SK-N-SH treated with all-trans-retinoic acid at 6 μM for 48 hours (cell line): Measurements from ENCODE around the gene ALDOC.

Experiments
- ATAC-seq: fragments of 200-7000 bp; cut with Tn5 transposase; 3 replicates; pipeline ENCODE4 v1.9.1; 2020; ENCODE audit warnings: mild to moderate bottlenecking, moderate library complexity
- ARNTL ChIP-seq: fragments of 450-650 bp; formaldehyde crosslinking; IDR thresholded peaks from 2 replicates; pipeline ENCODE4 v1.5.0; 2020; ENCODE audit warnings: low read depth, mild to moderate bottlenecking, moderate library complexity, borderline replicate concordance
- BACH2 ChIP-seq: fragments of 250-450 bp; sonication (Bioruptor Pico); IDR thresholded peaks from 2 replicates; pipeline ENCODE4 v1.9.0; 2021; ENCODE audit warnings: mild to moderate bottlenecking, borderline replicate concordance
- GLIS3 ChIP-seq: fragments of 250-450 bp; sonication (Bioruptor Pico); IDR thresholded peaks from 2 replicates; pipeline ENCODE4 v1.5.0; 2020; ENCODE audit warnings: mild to moderate bottlenecking, moderate library complexity
- PATZ1 ChIP-seq: fragments of 250-450 bp; sonication (Bioruptor Pico); IDR thresholded peaks from 2 replicates; pipeline ENCODE4 v1.8.0; 2020; ENCODE audit warnings: mild to moderate bottlenecking, moderate library complexity, borderline replicate concordance
- SNAI2 ChIP-seq: fragments of 250-450 bp; sonication (Bioruptor Pico); IDR thresholded peaks from 2 replicates; pipeline ENCODE4 v1.5.0; 2020; ENCODE audit warnings: mild to moderate bottlenecking, moderate library complexity
- TCF4 ChIP-seq: fragments of 250-450 bp; sonication (Bioruptor Pico); IDR thresholded peaks from 2 replicates; pipeline ENCODE4 v1.8.0; 2021; ENCODE audit warnings: mild to moderate bottlenecking, moderate library complexity, borderline replicate concordance
- TSHZ2 ChIP-seq: fragments of 250-450 bp; sonication (Bioruptor Pico); IDR thresholded peaks from 2 replicates; pipeline ENCODE4 v1.5.0; 2020; ENCODE audit warnings: mild to moderate bottlenecking, moderate library complexity
- ZFP30 ChIP-seq: fragments of 450-650 bp; formaldehyde crosslinking; IDR thresholded peaks from 2 replicates; pipeline ENCODE4 v1.5.0; 2022; ENCODE audit warnings: mild to moderate bottlenecking, moderate library complexity
- ZNF565 ChIP-seq: fragments of 450-650 bp; formaldehyde crosslinking; conservative IDR thresholded peaks from 2 replicates; pipeline ENCODE4 v1.5.0; 2020; ENCODE audit warnings: low read depth, mild to moderate bottlenecking, moderate library complexity
- TF ChIP-seq, protein P1 (sequence below): fragments of 250-450 bp; sonication (Bioruptor Pico); IDR thresholded peaks from 2 replicates; pipeline ENCODE4 v1.5.1; 2020; ENCODE audit warnings: low read depth, mild to moderate bottlenecking, moderate library complexity
- TF ChIP-seq, protein P2 (sequence below): fragments of 250-450 bp; sonication (Bioruptor Pico); IDR thresholded peaks from 2 replicates; pipeline ENCODE4 v1.8.0; 2021; ENCODE audit warnings: low read depth, mild to moderate bottlenecking, moderate library complexity, borderline replicate concordance

ALDOC gene

GRCh38 chr17:28524476-28525424 lies 51.9 kb downstream of the ALDOC start (continued):
- TF ChIP-seq TSHZ2 (CRISPR knock-in tag): no peak

DNA sequence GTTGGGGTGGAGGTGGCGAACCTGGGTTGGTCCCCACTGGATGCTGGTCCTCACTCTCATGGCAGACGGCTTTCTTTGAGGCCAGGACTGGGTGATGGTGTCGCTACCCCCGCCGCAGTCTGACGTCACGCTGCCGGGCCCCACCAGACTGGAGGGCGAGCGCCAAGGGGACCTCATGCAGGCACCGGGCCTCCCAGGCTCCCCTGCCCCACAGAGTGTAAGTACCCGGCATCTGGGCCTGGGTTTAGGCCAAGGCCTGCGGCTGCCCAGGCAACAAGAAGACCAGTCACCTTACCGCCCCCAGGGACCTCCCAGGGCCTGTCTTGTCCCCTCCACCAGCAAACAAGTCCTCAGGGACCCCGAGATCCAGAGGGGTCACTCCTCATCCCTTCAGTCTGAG lies 52.8 kb downstream of the ALDOC start:
- no peak for ATAC-seq
- TF ChIP-seq SNAI2 (CRISPR knock-in tag): no peak
- TF ChIP-seq GLIS3 (CRISPR knock-in tag): no peak
- TF ChIP-seq PATZ1 (CRISPR knock-in tag): no peak
- no peak for TF ChIP-seq ZFP30 (CRISPR knock-in tag)
- TF ChIP-seq TSHZ2 (CRISPR knock-in tag): no peak
- no peak for TF ChIP-seq BACH2
- no peak for TF ChIP-seq ZNF565 (CRISPR knock-in tag)

DNA sequence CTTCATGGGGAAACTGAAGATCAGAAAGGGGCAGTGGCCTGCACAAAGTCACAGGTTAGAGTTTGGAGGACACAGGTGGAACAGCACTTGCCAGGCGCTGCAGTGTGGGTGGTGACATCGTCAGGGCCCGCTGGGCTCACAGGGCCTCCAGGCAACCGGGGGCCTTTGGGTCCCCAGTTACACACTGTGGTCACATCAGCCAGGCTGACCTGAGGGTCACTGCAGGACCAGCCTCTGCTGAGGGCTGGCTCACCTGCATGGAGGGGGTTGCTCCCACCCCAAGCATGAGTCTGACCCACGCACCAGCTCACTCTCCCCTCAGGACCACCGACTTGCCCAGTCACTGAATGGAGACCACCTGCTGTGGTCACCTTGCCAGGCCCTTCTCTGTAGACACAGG lies 53.5 kb downstream of the ALDOC start:
- TF ChIP-seq, protein P1, sequence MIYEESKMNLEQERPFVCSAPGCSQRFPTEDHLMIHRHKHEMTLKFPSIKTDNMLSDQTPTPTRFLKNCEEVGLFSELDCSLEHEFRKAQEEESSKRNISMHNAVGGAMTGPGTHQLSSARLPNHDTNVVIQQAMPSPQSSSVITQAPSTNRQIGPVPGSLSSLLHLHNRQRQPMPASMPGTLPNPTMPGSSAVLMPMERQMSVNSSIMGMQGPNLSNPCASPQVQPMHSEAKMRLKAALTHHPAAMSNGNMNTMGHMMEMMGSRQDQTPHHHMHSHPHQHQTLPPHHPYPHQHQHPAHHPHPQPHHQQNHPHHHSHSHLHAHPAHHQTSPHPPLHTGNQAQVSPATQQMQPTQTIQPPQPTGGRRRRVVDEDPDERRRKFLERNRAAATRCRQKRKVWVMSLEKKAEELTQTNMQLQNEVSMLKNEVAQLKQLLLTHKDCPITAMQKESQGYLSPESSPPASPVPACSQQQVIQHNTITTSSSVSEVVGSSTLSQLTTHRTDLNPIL (CRISPR knock-in tag): no peak
- TF ChIP-seq, protein P2, sequence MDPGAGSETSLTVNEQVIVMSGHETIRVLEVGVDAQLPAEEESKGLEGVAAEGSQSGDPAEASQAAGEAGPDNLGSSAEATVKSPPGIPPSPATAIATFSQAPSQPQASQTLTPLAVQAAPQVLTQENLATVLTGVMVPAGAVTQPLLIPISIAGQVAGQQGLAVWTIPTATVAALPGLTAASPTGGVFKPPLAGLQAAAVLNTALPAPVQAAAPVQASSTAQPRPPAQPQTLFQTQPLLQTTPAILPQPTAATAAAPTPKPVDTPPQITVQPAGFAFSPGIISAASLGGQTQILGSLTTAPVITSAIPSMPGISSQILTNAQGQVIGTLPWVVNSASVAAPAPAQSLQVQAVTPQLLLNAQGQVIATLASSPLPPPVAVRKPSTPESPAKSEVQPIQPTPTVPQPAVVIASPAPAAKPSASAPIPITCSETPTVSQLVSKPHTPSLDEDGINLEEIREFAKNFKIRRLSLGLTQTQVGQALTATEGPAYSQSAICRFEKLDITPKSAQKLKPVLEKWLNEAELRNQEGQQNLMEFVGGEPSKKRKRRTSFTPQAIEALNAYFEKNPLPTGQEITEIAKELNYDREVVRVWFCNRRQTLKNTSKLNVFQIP (CRISPR knock-in tag): no peak
- TF ChIP-seq TCF4 (no peak), ARNTL (CRISPR knock-in tag) (no peak), GLIS3 (CRISPR knock-in tag) (no peak)
- no peak for ATAC-seq
